Ishikawa (cell line): Measurements from ENCODE around the gene NRL.

ENCODE experiments used
- CEBPB ChIP-seq: IDR thresholded peaks from 2 replicates; pipeline ENCODE4 v1.6.1; 2012
- CREB1 ChIP-seq: IDR thresholded peaks from 2 replicates; pipeline ENCODE4 v1.6.1; 2012; ENCODE audit warnings: low read depth
- EGR1 ChIP-seq: IDR thresholded peaks from 2 replicates; pipeline ENCODE4 v1.6.1; 2012
- EP300 ChIP-seq: IDR thresholded peaks from 2 replicates; pipeline ENCODE4 v1.6.1; 2012; ENCODE audit warnings: borderline replicate concordance
- FOXM1 ChIP-seq: IDR thresholded peaks from 2 replicates; pipeline ENCODE4 v1.6.1; 2012; ENCODE audit warnings: low read depth, borderline replicate concordance
- MAX ChIP-seq: IDR thresholded peaks from 2 replicates; pipeline ENCODE4 v1.6.1; 2012
- NFIC ChIP-seq: IDR thresholded peaks from 2 replicates; pipeline ENCODE4 v1.6.1; 2012
- RAD21 ChIP-seq: IDR thresholded peaks from 2 replicates; pipeline ENCODE4 v1.6.1; 2012; ENCODE audit warnings: low read depth
- REST ChIP-seq: IDR thresholded peaks from 2 replicates; pipeline ENCODE4 v1.6.1; 2012; ENCODE audit warnings: low read depth, mild to moderate bottlenecking
- TAF1 ChIP-seq: IDR thresholded peaks from 2 replicates; pipeline ENCODE4 v1.6.1; 2012; ENCODE audit warnings: low read depth, mild to moderate bottlenecking
- TCF12 ChIP-seq: IDR thresholded peaks from 2 replicates; pipeline ENCODE4 v1.6.1; 2012; ENCODE audit warnings: low read depth
- TEAD4 ChIP-seq: IDR thresholded peaks from 2 replicates; pipeline ENCODE4 v1.6.1; 2012
- USF1 ChIP-seq: IDR thresholded peaks from 2 replicates; pipeline ENCODE4 v1.6.1; 2012
- YY1 ChIP-seq: IDR thresholded peaks from 2 replicates; pipeline ENCODE4 v1.6.1; 2012; ENCODE audit warnings: low read depth
- ZBTB7A ChIP-seq: IDR thresholded peaks from 2 replicates; pipeline ENCODE4 v1.6.1; 2012; ENCODE audit warnings: low read depth

NRL gene

GRCh38 chr14:24138396-24139271, 23.9 kb upstream of the NRL start:
- TF ChIP-seq EGR1 (no peak), CREB1 (no peak), EP300 (no peak), YY1 (no peak), NFIC (no peak), TCF12 (no peak), CEBPB (no peak), TAF1 (no peak), TEAD4 (no peak), ZBTB7A (no peak), REST (no peak), FOXM1 (no peak), USF1 (no peak), RAD21 (no peak), MAX (no peak)

GRCh38 chr14:24137529-24138395, 23.0 kb upstream of the NRL start:
- TF ChIP-seq RAD21 (no peak), USF1 (no peak), CEBPB (no peak), EGR1 (no peak), CREB1 (no peak), FOXM1 (no peak), ZBTB7A (no peak), NFIC (no peak), TAF1 (no peak), TCF12 (no peak), REST (no peak), EP300 (no peak), YY1 (no peak), MAX (no peak), TEAD4 (no peak)

GRCh38 chr14:24136684-24137528, 22.2 kb upstream of the NRL start:
- TF ChIP-seq NFIC = no peak
- no peak for TF ChIP-seq RAD21
- no peak for TF ChIP-seq FOXM1
- no peak for TF ChIP-seq MAX
- TF ChIP-seq EGR1 = no peak
- no peak for TF ChIP-seq TCF12
- no peak for TF ChIP-seq ZBTB7A
- no peak for TF ChIP-seq USF1
- no peak for TF ChIP-seq CREB1
- TF ChIP-seq REST = no peak
- no peak for TF ChIP-seq TAF1
- TF ChIP-seq TEAD4 = no peak
- TF ChIP-seq EP300 = no peak
- no peak for TF ChIP-seq CEBPB
- no peak for TF ChIP-seq YY1
